OCI-LY1 (cell line): ENCODE results near the gene TOX2.

Source experiments
- H2AFZ ChIP-seq: fragments of 200-600 bp; sonication (generic), shearing (Covaris generic); 2 replicates; pipeline ENCODE4 v1.6.0; 2014; ENCODE audit warnings: antibody characterized with exemption, mild to moderate bottlenecking, low read length
- H3F3A ChIP-seq: fragments of 200-600 bp; sonication (generic), shearing (Covaris generic); 2 replicates; pipeline ENCODE4 v1.6.0; 2014; ENCODE audit warnings: mild to moderate bottlenecking, antibody characterized with exemption, low read length, moderate library complexity; ENCODE audit not compliant: insufficient read depth
- H3K27ac ChIP-seq: fragments of 200-600 bp; sonication (generic); 2 replicates; pipeline ENCODE4 v1.5.1; 2014; ENCODE audit warnings: low read length, mixed run types, mild to moderate bottlenecking, low read depth; ENCODE audit not compliant: poor library complexity, severe bottlenecking
- H3K27me3 ChIP-seq: fragments of 200-600 bp; sonication (generic); 2 replicates; pipeline ENCODE4 v1.6.0; 2014; ENCODE audit warnings: antibody characterized with exemption, mild to moderate bottlenecking, low read length, moderate library complexity; ENCODE audit not compliant: insufficient read depth
- H3K36me3 ChIP-seq: fragments of 200-600 bp; sonication (generic); 2 replicates; pipeline ENCODE4 v1.6.1; 2014; ENCODE audit warnings: mild to moderate bottlenecking, antibody characterized with exemption, low read length, moderate library complexity, mixed read lengths; ENCODE audit not compliant: insufficient read depth
- H3K4me1 ChIP-seq: fragments of 200-600 bp; sonication (generic); 2 replicates; pipeline ENCODE4 v1.5.1; 2014; ENCODE audit warnings: mild to moderate bottlenecking, low read length, moderate library complexity; ENCODE audit not compliant: insufficient read depth, severe bottlenecking
- H3K4me2 ChIP-seq: fragments of 200-600 bp; sonication (generic), shearing (Covaris generic); 2 replicates; pipeline ENCODE4 v1.6.1; 2014; ENCODE audit warnings: low read length
- H3K4me3 ChIP-seq: fragments of 200-600 bp; sonication (generic); 2 replicates; pipeline ENCODE4 v1.5.1; 2014; ENCODE audit warnings: low read length, low read depth, mild to moderate bottlenecking, mixed read lengths; ENCODE audit not compliant: poor library complexity, severe bottlenecking
- H3K79me2 ChIP-seq: fragments of 200-600 bp; shearing (Covaris generic); 2 replicates; pipeline ENCODE4 v1.6.1; 2016; ENCODE audit warnings: mixed run types, low read length, mixed read lengths; ENCODE audit not compliant: insufficient read depth
- H3K9ac ChIP-seq: fragments of 200-600 bp; sonication (generic), shearing (Covaris generic); 2 replicates; pipeline ENCODE4 v1.6.1; 2014; ENCODE audit warnings: mild to moderate bottlenecking, low read length, mixed read lengths
- H3K9me2 ChIP-seq: fragments of 200-600 bp; sonication (generic), shearing (Covaris generic); 2 replicates; pipeline ENCODE4 v1.6.1; 2014; ENCODE audit warnings: low read depth, mild to moderate bottlenecking, low read length, mixed read lengths
- H3K9me3 ChIP-seq: fragments of 200-600 bp; shearing (Covaris generic); 2 replicates; pipeline ENCODE4 v1.6.1; 2014; ENCODE audit warnings: low read length, mixed read lengths
- H4K20me1 ChIP-seq: fragments of 200-600 bp; sonication (generic), shearing (Covaris generic); 2 replicates; pipeline ENCODE4 v1.6.0; 2016; ENCODE audit warnings: mild to moderate bottlenecking, low read length; ENCODE audit not compliant: insufficient read depth
- CTCF ChIP-seq: fragments of 200-600 bp; sonication (generic), shearing (Covaris generic); IDR thresholded peaks from 2 replicates; pipeline ENCODE4 v1.5.1; 2017; ENCODE audit warnings: mild to moderate bottlenecking, antibody characterized with exemption, low read length, moderate library complexity, mixed read lengths
- EZH2 ChIP-seq: fragments of 200-600 bp; sonication (generic), shearing (Covaris generic); IDR thresholded peaks from 2 replicates; pipeline ENCODE4 v1.8.0; 2017; ENCODE audit warnings: borderline replicate concordance, mixed run types, mild to moderate bottlenecking, antibody characterized with exemption, low read length, moderate library complexity, mixed read lengths

TOX2 gene

GRCh38 chr20:44010162-44010704, 95.6 kb downstream of the TOX2 start:
- Histone ChIP-seq H3K27ac (no peak overlapping the region), H3K9ac (no peak overlapping the region), H2AFZ (no peak overlapping the region), H4K20me1 (no peaks in the 10 kb centered on the region), H3K9me3 (no peaks in the 10 kb centered on the region), H3F3A (no peaks in the 10 kb centered on the region), H3K4me3 (no peak overlapping the region), H3K79me2 (no peaks in the 10 kb centered on the region), H3K4me1 (peaks cover 8% of the 10 kb centered on the region), H3K27me3 (no peaks in the 10 kb centered on the region), H3K4me2 (no peak overlapping the region), H3K9me2 (no peaks in the 10 kb centered on the region), H3K36me3 (no peaks in the 10 kb centered on the region)
- TF ChIP-seq CTCF (no peak), EZH2 (no peak)

GRCh38 chr20:44011251-44011940, 96.7 kb downstream of the TOX2 start:
- Histone ChIP-seq H3K4me2 (no peak overlapping the region), H3K27me3 (no peaks in the 10 kb centered on the region), H4K20me1 (no peaks in the 10 kb centered on the region), H3K36me3 (no peaks in the 10 kb centered on the region), H3K4me3 (no peak overlapping the region), H3F3A (no peaks in the 10 kb centered on the region), H3K9ac (no peak overlapping the region), H3K79me2 (no peaks in the 10 kb centered on the region), H3K9me2 (no peaks in the 10 kb centered on the region), H2AFZ (no peak overlapping the region), H3K27ac (no peak overlapping the region), H3K9me3 (no peaks in the 10 kb centered on the region), H3K4me1 (peaks cover 8% of the 10 kb centered on the region)
- TF ChIP-seq EZH2 (no peak), CTCF (no peak)

- no peaks in the 10 kb centered on the region for H3K79me2 ChIP-seq
- no peaks in the 10 kb centered on the region for H3K9me3 ChIP-seq
- H4K20me1 ChIP-seq: no peaks in the 10 kb centered on the region
Observed at GRCh38 chr20:44012466-44013226, 98.0 kb downstream of the TOX2 start.

More at GRCh38 chr20:44012466-44013226, 98.0 kb downstream of the TOX2 start:
- no peaks in the 10 kb centered on the region for H3K9me2 ChIP-seq
- H3K36me3 ChIP-seq: no peaks in the 10 kb centered on the region
- H3K4me2 ChIP-seq: no peak overlapping the region
- peaks cover 8% of the 10 kb centered on the region for H3K4me1 ChIP-seq
- H2AFZ ChIP-seq: no peak overlapping the region
- H3K9ac ChIP-seq: no peak overlapping the region
- H3K27ac ChIP-seq: no peak overlapping the region
- no peak for TF ChIP-seq EZH2
- no peak for TF ChIP-seq CTCF
- H3K27me3 ChIP-seq: no peaks in the 10 kb centered on the region
- H3F3A ChIP-seq: no peaks in the 10 kb centered on the region
- H3K4me3 ChIP-seq: no peak overlapping the region
